Measurements from ENCODE around the gene KDM1B.
"Not testable (repeated sequence)": the region's sequence is repeated elsewhere in the genome, so short reads cannot be mapped to it uniquely, and the experiment has no call there.

Gene KDM1B

DNA sequence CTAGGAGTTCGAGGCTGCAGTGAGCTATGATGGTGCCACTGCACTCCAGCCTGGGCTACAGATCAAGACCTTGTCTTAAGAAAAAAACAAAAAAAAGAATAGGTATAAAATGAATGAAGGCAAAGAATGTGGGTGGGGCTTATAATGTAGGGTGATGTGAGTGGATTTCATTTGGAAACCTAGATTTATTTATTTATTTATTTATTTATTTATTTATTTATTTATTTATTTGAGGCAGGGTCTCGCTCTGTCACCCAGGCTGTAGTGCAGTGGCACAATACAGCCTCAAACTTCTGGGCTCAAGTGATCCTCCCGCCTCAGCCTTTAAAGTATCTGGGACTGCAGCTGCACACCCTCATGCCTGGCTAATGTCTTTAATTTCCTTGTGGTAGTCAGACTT is 3.8 kb upstream of the KDM1B start:
- DNase-seq: not testable (repeated sequence)

DNA sequence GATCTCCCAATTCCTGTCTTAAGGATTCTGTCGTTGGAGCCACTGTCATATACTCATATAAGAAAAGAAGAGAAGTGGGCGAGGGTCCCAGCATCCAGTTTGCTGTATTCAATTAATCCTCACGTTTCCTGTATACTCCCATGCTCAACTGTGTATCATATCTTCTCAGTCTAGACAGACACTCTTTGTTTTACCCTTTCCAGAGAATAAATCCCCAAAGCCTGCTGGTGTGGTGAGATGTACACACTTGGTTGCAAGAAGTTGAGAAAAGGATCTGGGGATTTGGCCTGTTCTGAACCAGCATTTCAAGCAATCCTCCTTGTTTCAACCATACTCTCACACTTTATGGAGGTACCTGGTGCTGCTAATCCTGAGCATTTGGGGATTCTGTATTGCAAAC is 3.4 kb upstream of the KDM1B start:
- DNase-seq: no peak

DNA sequence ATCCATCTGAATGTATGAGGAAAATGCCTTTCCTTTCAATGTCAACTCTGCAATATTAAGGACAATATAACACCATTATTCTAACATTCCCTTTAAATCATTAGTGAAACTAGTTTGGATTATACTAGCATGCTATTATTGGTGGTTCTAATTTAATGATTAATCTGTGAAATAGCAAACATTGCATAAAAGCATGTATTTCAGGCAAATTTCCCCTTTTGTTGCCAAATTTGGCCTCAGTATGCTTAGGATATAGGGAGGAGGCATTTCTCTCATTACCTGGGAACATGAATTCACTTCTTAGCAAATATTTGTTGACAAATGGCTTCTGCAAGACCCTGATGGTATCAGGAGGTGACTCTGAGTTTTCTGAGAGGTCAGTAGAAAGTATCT is 1.9 kb upstream of the KDM1B start:
- no peak for DNase-seq

DNA sequence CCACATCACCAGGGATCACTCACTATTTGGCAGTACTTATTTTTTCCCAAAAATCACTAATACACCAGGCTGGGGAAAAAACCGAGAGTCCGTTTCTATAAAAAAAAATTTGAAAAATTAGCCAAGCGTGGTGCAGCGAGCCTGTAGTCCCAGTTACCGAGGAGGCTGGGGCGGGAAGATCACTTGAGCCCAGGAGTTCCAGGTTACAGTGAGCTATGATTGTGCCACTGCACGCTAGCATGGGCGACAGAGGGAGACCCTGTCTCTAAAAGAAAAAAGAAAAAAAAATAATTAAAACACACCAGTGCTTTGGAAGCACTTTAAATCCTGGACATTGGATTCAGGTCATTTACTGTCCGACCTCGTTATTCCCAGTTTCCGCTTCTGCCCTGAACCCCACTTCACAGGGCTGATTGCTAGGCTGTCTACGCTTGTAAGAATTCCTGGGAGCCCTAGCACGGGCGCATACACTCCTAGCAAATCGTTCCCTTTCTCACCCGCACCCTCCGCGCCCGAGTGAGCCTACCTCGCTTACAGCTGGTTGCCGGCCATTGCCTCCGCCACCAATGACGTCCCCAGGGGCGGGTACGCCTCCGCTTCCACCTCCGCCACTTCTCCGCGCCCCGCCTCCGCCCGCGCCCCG is 594 bp upstream of the KDM1B start, which contains the start of gene TPMT:
TSS of gene TPMT (minus strand) at position 571 of the 643 bp plus-strand sequence. CDS start 5,950 bp downstream, outside the sequence.
- peak in 1 of 2 donors; percentile 7 for DNase-seq

DNA sequence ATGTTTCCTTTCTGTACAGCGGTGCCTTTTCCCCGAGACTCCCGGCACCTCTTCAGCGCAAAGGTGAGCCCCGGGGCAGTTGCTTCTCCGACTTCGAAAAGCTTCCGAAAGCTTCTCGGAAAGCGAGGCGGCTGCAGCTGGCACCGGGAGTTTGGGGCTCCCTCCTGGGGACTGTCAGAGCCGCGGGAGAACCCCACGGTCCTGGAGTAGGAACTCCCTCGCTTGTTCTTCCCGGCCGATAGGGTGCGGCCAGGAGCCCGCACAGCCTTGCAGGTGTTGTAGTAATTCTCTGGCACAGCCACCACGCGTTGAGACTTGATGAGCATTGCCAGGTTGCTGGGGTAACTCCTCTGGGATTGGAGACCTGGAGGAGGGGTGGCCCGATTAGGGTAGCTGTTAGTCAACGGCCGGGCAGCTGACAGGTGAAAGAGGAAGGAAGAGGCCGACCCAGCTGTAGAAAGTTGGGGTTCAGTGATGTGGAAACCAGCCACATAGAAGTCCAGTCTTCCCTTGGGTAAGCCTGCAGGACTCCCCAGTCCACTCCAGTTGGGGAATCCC is 721 bp downstream of the KDM1B start:
- DNase-seq: peak; percentile 37 to 47

DNA sequence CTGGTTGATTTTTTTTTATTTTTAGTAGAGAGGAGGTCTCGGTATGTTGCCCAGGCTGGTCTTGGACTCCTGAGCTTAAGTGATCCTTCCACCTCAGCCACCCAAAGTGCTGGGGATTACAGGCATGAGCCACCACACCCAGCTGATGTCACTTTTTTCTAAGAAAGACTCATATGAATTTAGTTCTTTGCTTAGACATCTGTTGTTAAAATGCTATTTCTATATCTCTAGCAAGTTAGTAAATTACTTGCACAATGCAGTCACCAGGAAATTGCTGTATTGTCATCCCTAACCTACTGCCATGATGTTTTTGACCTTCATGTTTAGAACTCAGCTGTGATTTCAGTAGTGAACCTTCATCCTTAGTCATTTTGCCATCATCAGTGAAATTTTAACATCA is 5.7 kb downstream of the KDM1B start:
- no peak for DNase-seq

DNA sequence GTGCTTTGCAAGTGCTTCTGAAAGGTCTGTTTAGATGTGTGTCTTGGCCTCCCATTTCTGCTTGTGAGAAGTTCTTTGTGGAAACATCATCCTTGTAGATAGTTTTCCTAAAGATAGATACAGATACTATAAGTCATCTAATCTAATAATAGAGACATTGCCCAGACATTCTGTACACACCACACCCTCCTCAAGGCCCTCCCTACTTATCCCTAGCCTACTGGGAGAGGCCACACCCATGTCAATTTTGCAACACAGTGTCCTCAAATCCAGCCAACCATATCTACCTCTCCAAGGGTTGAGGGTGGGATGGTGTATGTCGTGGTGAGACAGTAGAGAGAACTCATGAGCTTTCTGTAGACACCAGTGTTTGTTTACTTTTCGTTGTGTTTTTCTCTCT is 6.2 kb downstream of the KDM1B start:
- DNase-seq: no peak

DNA sequence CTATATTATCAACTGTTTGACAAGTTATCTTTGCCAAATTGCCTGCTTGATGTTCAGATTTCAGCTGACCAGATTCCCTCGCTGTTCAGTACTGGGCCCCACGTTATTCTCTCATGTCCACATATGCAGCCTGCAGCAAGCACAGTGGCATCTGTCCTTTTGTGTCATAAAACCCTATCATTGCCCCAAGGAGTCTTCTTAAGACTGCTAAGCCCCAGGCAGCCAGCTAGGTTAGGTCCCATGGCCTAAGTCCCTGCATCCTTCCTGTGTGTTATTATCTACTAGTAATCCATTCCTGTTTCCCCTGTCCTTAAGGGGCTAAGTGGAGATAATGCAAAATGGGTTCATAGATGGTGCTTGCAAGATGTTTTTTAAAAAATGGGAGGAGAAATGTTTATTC is 7.2 kb downstream of the KDM1B start:
- no peak for DNase-seq

DNA sequence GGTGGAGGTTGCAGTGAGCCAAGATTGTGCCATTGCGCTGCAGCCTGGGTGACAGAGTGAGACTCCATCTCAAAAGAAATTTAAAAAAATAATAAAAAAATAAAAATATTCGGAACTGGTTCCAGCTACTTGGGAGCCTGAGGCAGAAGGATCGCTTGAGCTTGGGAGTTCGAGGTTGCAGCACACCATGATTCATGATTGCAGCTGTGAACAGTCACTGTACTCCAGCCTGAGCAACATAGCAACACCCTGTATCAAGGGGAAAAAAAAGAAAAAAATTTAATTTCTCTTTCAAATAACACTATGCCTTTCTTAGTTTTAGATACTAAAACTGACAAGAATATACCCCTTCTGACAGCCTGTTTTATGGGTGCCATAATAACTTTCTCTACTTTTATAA is 10.5 kb downstream of the KDM1B start:
- DNase-seq: no peak

DNA sequence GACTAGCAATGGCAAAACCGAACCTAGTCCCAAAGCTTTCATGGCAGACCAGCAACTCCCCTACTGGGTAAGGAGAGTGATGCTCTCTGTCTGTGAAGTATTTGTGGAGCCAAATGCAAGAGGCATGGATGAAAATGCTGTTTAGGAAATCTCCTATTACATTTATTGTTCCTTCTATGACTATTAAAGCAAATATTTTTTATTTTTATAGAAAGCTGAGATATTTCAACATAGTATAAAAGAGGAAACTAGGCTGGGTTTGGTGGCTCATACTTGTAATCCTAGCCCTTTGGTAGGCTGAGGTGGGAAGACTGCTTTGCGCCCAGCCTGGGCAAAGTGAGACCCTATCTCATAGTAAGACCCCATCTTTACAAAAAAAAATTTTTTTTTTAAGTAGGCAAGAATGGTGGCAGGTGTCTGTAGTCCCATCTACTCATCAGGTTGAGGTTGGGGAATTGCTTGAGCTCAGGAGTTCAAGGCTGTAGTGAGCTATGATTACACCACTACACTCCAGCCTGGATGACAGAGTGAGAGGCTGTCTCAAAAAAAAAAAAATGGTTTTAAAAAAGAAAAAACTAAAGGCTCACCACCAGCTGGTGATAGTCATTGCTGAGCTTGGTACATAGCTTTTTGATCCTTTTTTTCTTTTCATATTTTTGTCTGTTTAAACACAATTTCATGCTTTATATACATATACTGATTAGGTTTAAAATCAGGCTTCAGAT is 11.3 kb downstream of the KDM1B start:
- no peak for DNase-seq

DNA sequence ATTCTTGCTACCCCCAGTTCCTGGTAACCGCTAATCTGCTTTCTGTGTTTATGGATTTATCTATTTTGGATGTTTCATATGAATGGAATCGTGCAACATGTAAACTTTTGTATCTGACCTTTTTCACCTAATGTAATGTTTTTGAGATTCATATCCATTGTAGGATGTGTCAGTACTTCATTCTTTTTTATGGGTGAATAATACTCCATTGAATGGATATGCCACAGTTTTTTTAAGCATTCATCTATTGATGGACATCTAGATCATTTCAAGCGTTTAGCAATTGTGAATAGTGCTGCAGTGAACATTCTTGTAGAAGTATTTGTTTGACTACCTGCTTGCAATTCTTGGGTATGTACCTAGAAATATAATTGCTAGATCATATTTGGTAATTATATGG is 13.0 kb downstream of the KDM1B start:
- no peak for DNase-seq

DNA sequence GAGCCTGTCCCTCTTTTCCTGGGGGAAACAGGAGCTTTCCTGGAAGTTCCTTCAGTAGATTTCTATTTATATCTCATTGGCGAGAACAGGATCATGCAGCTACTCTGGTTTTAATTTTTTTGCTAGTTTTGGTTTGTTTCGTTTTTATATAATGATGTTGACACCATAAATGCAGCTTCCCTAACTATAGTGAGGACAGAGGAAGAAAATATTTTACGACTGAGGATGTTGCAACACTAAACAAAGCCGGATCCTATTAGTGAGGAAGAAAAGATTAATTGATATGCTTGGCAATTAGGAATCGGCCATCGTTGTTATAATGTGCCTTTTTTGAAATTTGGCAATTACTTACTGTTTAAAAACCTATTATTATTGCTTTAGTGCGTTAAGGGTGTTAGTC is 16.6 kb downstream of the KDM1B start:
- no peak for DNase-seq

DNA sequence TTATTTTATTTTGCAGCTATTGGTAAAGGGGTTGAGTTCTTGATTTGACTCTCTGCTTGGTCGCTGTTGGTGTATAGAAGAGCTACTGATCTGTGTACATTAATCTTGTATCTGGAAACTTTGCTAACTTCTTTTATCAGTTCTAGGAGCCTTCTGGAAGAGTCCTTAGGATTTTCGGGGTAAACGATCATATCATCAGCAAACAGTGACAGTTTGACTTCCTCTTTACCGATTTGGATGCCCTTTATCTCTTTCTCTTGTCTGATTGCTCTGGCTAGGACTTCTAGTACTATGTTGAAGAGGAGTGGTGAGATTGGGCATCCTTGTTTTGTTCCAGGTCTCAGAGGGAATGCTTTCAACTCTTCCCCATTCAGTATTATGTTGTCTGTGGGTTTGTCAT is 21.0 kb downstream of the KDM1B start:
- DNase-seq: not testable (repeated sequence)

DNA sequence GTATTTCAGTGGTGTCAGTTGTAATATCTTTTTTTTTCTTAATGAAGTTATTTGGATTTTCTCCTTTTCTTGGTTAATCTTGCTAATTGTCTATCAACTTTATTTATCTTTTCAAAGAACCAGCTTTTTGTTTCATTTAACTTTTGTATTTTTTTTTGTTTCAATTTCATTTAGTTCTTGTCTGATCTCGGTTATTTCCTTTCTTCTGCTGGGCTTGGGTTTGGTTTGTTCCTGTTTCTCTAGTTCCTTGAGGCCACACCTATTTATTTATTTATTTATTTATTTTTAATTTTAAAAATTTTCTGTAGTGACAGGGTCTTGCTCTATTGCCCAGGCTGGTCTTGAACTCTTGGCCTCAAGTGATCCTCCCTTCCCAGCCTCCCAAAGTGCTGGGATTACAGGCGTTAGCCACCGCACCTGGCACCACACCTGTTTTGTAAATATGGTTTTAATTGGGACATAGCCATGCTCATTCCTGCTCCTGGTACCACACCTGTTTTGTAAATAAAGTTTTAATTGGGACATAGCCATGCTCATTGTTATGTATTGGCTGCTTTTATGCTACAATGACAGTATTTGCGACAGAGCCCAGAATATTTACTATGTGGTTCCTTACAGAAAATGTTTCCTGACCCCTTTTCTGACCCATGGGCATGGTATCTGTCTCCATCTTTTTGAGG is 22.2 kb downstream of the KDM1B start:
- DNase-seq: no peak

DNA sequence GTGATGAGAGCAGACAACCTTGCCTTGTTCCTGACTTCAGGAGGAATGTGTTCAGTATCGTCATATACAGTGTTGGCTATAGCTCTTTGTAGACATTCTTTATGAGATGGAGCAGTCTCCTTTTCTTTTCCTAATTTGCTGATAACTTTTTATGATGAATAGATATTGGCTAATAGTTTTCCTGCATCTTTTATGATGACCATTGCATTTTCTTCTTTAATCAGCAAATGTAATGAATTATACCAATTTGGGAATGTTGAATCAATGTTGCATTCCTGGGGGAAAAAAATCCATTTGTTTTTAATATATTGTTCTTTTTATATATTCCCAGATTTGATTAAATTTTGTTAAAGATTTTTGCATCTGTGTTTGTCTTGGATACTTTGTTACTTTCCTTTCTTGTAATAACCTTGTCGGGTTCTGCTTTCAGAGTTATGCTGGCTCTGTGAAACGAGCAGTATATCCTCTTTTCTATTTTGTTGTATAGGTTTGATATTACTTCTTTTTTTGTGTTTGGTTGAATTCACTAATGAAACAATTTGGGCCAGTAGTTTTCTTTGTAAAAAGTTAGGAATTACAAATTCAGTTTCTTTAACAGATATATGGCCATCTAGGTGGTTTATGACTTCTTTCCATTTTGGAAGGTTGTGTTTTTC is 23.9 kb downstream of the KDM1B start:
- DNase-seq: no peak

DNA sequence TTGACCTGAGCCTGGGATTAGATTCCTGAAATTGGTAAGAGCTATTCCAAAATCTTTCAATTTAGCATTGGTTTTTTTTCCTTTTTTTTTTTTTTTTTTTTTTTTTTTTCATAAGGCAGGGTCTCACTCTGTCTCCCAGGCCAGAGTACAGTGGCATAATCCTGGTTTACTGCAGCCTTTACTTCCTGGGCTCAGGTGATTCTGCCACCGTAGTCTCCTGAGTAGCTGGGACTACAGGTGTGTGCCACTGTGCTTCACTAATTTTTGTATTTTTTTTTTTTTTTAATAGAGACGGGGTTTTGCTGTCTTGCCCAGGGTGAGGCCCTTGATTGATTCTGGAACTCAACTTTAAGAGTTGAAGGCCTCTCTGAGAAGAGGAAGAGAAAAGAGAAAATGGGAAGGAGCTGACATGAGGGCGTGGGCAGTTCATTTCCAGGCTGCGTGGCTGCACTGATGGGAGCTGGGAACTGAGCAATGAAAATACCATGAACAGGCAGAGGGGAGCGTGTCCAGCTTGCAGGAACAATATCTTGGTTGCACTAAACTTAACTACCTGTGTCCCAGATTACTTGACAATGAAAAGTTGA is 24.6 kb downstream of the KDM1B start:
- no peak for DNase-seq

DNA sequence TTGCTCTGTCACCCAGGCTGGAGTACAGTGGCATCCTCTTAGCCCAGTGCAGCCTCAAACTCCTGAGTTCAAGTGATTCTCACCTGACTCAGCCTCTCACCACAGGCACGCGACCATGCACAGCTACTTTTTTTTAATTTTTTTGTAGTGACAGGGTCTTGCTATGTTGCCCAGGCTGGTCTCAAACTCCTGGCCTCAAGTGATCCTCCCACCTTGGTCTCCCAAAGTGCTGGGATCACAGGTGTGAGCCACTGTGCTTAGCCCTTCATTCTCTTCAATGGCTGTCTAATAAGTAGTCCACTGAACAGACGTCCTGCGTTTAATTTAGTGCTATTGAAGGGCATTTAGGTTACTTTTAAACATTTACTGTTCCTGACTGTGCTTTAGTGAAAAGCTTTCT is 27.3 kb downstream of the KDM1B start:
- DNase-seq: no peak

DNA sequence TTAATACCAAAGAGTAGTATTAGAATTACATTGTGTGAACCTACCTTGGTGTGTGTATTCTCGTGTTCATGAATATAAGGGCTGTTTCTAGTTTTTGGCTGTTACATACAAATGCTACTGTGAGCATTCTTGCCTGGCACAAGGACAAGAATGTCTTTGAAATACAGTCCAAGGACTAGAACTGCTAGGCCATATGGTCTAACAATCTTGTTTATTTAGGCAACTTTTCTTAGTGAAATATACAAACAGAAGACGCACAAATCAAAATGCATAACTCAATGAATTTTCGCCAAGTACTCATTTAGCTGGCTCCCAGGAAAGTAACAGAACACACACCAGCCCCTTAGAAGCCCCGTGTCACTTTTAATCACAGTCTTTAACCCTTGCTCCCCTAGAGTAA is 28.5 kb downstream of the KDM1B start:
- no peak for DNase-seq

DNA sequence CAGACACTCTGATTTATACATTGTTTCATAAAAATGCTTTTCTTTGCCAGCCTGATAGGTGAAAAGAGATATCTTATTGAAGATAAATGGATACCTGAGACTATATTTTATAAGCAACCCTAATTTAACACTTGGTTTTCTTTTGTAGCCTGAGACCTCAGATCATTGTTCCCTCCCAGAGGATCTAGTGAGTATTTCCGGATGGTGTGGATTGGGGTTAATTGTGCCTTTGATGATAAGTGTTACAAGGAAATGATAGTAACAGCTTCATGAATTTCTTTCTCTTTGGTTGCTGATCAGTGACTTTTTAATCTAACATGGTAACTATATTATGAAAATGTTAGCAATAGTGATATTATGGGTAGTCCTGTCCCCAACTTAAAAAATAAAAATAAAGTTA is 30.4 kb downstream of the KDM1B start:
- no peak for DNase-seq

DNA sequence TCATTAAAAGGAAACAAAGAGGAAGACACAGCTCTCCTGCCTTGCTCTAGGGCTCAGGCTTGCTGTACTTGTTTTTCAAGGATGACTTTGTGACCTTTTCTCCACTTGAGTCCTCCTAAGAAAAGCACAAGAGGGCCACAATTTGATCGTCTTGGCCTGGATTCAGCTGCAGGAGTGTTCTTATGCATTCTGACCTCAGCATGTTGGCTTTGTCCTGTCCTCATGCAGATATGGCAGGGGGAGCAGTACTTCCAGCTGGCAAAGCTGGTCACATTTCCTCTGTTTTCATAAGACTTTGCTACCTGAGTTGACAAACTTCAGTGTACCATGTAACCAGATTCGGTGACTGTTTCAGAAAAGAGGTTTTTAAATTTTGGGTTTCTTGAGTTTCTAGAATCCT is 30.8 kb downstream of the KDM1B start:
- no peak for DNase-seq

DNA sequence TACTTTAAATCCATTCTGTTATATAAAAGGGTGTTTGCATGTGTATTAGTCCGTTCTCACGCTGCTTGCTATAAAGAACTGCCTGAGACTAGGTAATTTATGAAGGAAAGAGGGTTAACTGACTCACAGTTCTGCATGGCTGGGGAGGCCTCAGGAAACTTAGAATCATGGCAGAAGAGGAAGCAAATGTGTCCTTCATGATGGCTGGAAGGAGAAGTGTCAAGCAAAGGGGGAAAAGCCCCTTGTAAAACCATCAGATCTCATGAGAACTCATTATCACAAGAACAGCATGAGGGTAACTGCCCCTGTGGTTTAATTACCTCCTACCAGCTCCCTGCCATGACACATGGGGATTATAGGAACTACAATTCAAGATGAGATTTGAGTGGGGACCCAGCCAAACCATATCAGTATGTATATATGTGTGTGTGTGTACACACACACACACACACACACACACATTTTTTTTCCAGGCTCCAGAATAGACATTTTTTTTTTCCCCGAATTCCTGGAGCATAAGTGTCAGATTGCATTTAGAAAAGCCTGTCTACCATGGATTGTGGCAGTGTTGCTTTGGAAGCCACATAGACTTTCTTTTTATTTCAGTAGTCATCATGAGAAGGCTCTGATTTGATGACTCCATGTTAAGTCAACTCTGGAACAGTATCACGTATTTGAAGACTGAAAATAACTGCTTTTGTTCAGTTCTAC is 31.5 kb downstream of the KDM1B start:
- DNase-seq: no peak

DNA sequence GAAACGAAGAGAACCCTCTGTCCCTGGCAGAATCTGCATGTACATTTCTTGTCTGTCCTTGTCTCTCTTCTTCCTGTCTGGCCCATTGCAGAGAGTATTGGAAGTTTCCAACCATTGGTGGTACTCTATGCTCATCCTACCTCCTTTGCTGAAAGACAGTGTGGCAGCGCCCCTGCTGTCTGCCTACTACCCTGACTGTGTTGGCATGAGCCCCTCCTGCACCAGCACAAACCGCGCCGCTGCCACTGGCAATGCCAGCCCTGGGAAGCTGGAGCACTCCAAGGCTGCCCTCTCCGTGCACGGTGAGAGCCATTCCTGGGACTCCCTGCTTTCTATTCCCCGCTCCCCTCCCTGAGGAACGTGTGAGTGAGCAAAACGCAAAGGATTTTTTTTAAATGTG is 32.5 kb downstream of the KDM1B start:
- DNase-seq: no peak

All from activated CD4-positive, alpha-beta T cell treated with anti-CD3 and anti-CD28 coated beads for 4 hours (primary cell).